Astrocyte (in vitro differentiated cells and primary cell): ENCODE measurements around the gene RABGAP1L. TPM values are rescaled to one million over a fixed set of nuclear protein-coding genes. Genes with fewer than 3 reads are reported as not detected.
"Not testable (repeated sequence)": the region's sequence is repeated elsewhere in the genome, so short reads cannot be mapped to it uniquely, and the experiment has no call there.

Source experiments
- DNase-seq: peaks from one replicate; pipeline ENCODE4 v3.0.0-alpha.2; 2010; ENCODE audit warnings: low read depth
- FAIRE-seq: peaks from 2 replicates; lab custom pipeline; 2011; peaks lifted over from hg19 to GRCh38; lab: Jason Lieb, UNC
- H2AFZ ChIP-seq: 2 replicates; pipeline ENCODE4 v1.6.0; 2012; ENCODE audit warnings: low read depth, low read length, inconsistent platforms
- H3K27ac ChIP-seq: 2 replicates; pipeline ENCODE4 v1.5.1; 2011; ENCODE audit warnings: low read depth, low read length, inconsistent platforms
- H3K27me3 ChIP-seq: 2 replicates; pipeline ENCODE4 v1.6.0; 2011; ENCODE audit warnings: low read length, inconsistent platforms; ENCODE audit not compliant: insufficient read depth
- H3K36me3 ChIP-seq: 2 replicates; pipeline ENCODE4 v1.5.1; 2011; ENCODE audit warnings: low read length, inconsistent platforms; ENCODE audit not compliant: insufficient read depth
- H3K4me1 ChIP-seq: 2 replicates; pipeline ENCODE4 v1.5.1; 2011; ENCODE audit warnings: low read length, inconsistent platforms; ENCODE audit not compliant: insufficient read depth
- H3K4me2 ChIP-seq: 2 replicates; pipeline ENCODE4 v1.6.0; 2012; ENCODE audit warnings: low read length, inconsistent platforms
- H3K4me3 ChIP-seq: 2 replicates; pipeline ENCODE4 v1.5.1; 2011; ENCODE audit warnings: low read depth, mild to moderate bottlenecking, low read length, inconsistent platforms; ENCODE audit not compliant: insufficient read depth
- H3K79me2 ChIP-seq: 2 replicates; pipeline ENCODE4 v1.6.0; 2012; ENCODE audit warnings: mild to moderate bottlenecking, low read length, inconsistent platforms; ENCODE audit not compliant: insufficient read depth
- H3K9ac ChIP-seq: 2 replicates; pipeline ENCODE4 v1.6.0; 2012; ENCODE audit warnings: mild to moderate bottlenecking, low read length, inconsistent platforms
- H3K9me3 ChIP-seq: 2 replicates; pipeline ENCODE4 v1.5.1; 2012; ENCODE audit warnings: low read depth, mild to moderate bottlenecking, low read length, inconsistent platforms; ENCODE audit not compliant: insufficient read depth
- H4K20me1 ChIP-seq: 2 replicates; pipeline ENCODE4 v1.6.0; 2012; ENCODE audit warnings: low read length, inconsistent platforms; ENCODE audit not compliant: insufficient read depth
- H3K27ac Mint-ChIP-seq: one replicate; pipeline ENCODE4 v1.8.0; 2021; ENCODE audit warnings: mild to moderate bottlenecking, mixed read lengths; ENCODE audit not compliant: unreplicated experiment
- H3K27me3 Mint-ChIP-seq: one replicate; pipeline ENCODE4 v1.8.0; 2021; ENCODE audit warnings: low read depth, mixed read lengths; ENCODE audit not compliant: unreplicated experiment
- H3K36me3 Mint-ChIP-seq: one replicate; pipeline ENCODE4 v1.8.0; 2021; ENCODE audit warnings: low read depth, mixed read lengths; ENCODE audit not compliant: unreplicated experiment
- H3K4me1 Mint-ChIP-seq: one replicate; pipeline ENCODE4 v1.8.0; 2021; ENCODE audit warnings: low read depth, mixed read lengths; ENCODE audit not compliant: unreplicated experiment
- H3K4me3 Mint-ChIP-seq: one replicate; pipeline ENCODE4 v1.8.0; 2021; ENCODE audit warnings: mild to moderate bottlenecking, moderate library complexity, mixed read lengths; ENCODE audit not compliant: unreplicated experiment
- H3K9me3 Mint-ChIP-seq: one replicate; pipeline ENCODE4 v1.8.0; 2021; ENCODE audit warnings: mild to moderate bottlenecking, mixed read lengths; ENCODE audit not compliant: unreplicated experiment
- CTCF ChIP-seq: IDR thresholded peaks from 2 replicates; pipeline ENCODE4 v1.5.1; 2011; ENCODE audit warnings: low read depth, mild to moderate bottlenecking, inconsistent platforms, low read length, moderate library complexity; ENCODE audit not compliant: insufficient read depth
- EZH2 ChIP-seq: IDR thresholded peaks from 2 replicates; pipeline ENCODE4 v1.6.1; 2012; ENCODE audit warnings: mild to moderate bottlenecking, low read length, inconsistent platforms; ENCODE audit not compliant: insufficient read depth
- total RNA-seq: library from RNA; stranded (reverse); gene quantifications from 2 replicates; pipeline ENCODE4 v1.2.1, GENCODE V29; 2021

Gene RABGAP1L
- total RNA-seq, 1 donor from 2014 or later = 40.2 TPM

GRCh38 chr1:174142836-174143235, 16.5 kb upstream of the RABGAP1L start:
- Histone ChIP-seq H3K9ac (no peak overlapping the region), H3K79me2 (no peaks in the 10 kb centered on the region), H3K27me3 (no peaks in the 10 kb centered on the region), H3K36me3 (no peaks in the 10 kb centered on the region), H3K4me1 (no peaks in the 10 kb centered on the region), H2AFZ (no peak overlapping the region), H3K4me3 (no peak overlapping the region), H3K4me2 (no peak overlapping the region), H3K9me3 (no peaks in the 10 kb centered on the region), H4K20me1 (no peaks in the 10 kb centered on the region), H3K27ac (no peak overlapping the region)
- no peak overlapping the region for H3K4me3 Mint-ChIP-seq
- TF ChIP-seq EZH2 (no peak), CTCF (no peak)
- H3K4me1 Mint-ChIP-seq = no peaks in the 10 kb centered on the region
- H3K9me3 Mint-ChIP-seq = peaks cover 11% of the 10 kb centered on the region
- H3K27me3 Mint-ChIP-seq = no peaks in the 10 kb centered on the region
- no peak for FAIRE-seq
- DNase-seq = no peak
- H3K36me3 Mint-ChIP-seq = peaks cover 2% of the 10 kb centered on the region
- H3K27ac Mint-ChIP-seq = no peak overlapping the region

- not testable (repeated sequence) for H3K4me1 Mint-ChIP-seq
Observed at GRCh38 chr1:174143727-174144396, 15.5 kb upstream of the RABGAP1L start.

GRCh38 chr1:174144397-174144783, 14.9 kb upstream of the RABGAP1L start:
- not testable (repeated sequence) for H3K4me2 ChIP-seq, H3K27ac Mint-ChIP-seq, H3K36me3 Mint-ChIP-seq, H3K27ac ChIP-seq, DNase-seq, FAIRE-seq, H2AFZ ChIP-seq, H3K4me1 ChIP-seq, H3K27me3 ChIP-seq, H3K36me3 ChIP-seq, H4K20me1 ChIP-seq, H3K4me3 Mint-ChIP-seq, H3K9me3 ChIP-seq, H3K79me2 ChIP-seq, H3K27me3 Mint-ChIP-seq, H3K9ac ChIP-seq, H3K4me1 Mint-ChIP-seq, H3K4me3 ChIP-seq
- H3K9me3 Mint-ChIP-seq = peaks cover 13% of the 10 kb centered on the region

More at GRCh38 chr1:174143727-174144396, 15.5 kb upstream of the RABGAP1L start:
- H3K79me2 ChIP-seq, DNase-seq, H3K27me3 ChIP-seq, H3K4me3 Mint-ChIP-seq, H3K4me2 ChIP-seq, H3K27ac Mint-ChIP-seq, H3K4me1 ChIP-seq, H4K20me1 ChIP-seq, H3K27me3 Mint-ChIP-seq, H2AFZ ChIP-seq, H3K36me3 Mint-ChIP-seq, H3K9ac ChIP-seq, H3K4me3 ChIP-seq, H3K36me3 ChIP-seq, H3K27ac ChIP-seq, FAIRE-seq, H3K9me3 ChIP-seq: not testable (repeated sequence)
- peaks cover 13% of the 10 kb centered on the region for H3K9me3 Mint-ChIP-seq
